Fibroblast of skin of left quadriceps (primary cell): ENCODE data around the gene CGB3.
A peak's percentile ranks its signal among the peaks of the same experiment; 100 is the strongest.

Experiments
- DNase-seq, 2 experiments: peaks; one replicate each; pipeline ENCODE4 v3.0.0-alpha.2; 2013; ENCODE audit warnings: low read depth in 2 of 2

CGB3 gene

GRCh38 chr19:49016067-49016839 lies 7.9 kb downstream of the CGB3 start:
- DNase-seq = no peak

GRCh38 chr19:49014870-49015255 lies 9.3 kb downstream of the CGB3 start:
- no peak for DNase-seq

- no peak for DNase-seq
Observed at GRCh38 chr19:49014123-49014869, 9.8 kb downstream of the CGB3 start.

- DNase-seq = no peak
Observed at GRCh38 chr19:49011194-49011593, 12.9 kb downstream of the CGB3 start.

- no peak for DNase-seq
Observed at GRCh38 chr19:49010453-49010852, 13.7 kb downstream of the CGB3 start.

- no peak for DNase-seq
Observed at GRCh38 chr19:49009828-49010227, 14.3 kb downstream of the CGB3 start.

- no peak for DNase-seq
Observed at GRCh38 chr19:49006905-49007304, 17.2 kb downstream of the CGB3 start.

GRCh38 chr19:49004964-49005614 lies 19.0 kb downstream of the CGB3 start:
- DNase-seq = no peak

GRCh38 chr19:49004133-49004532 lies 20.0 kb downstream of the CGB3 start:
- DNase-seq = no peak

GRCh38 chr19:48999481-49000325 lies 24.4 kb downstream of the CGB3 start:
- DNase-seq = peak in 1 of 2 experiments; percentile 31

GRCh38 chr19:48997972-48998371 lies 26.2 kb downstream of the CGB3 start:
- DNase-seq = no peak

- DNase-seq = no peak
Observed at GRCh38 chr19:48994035-48994386, 30.1 kb downstream of the CGB3 start.

GRCh38 chr19:48993175-48994034 lies 30.7 kb downstream of the CGB3 start, which contains the start of the genes GYS1 and RUVBL2:
TSS of gene GYS1 (minus strand) at chr19:48993309. CDS start at chr19:48993112, 197 bp downstream.
TSS of gene RUVBL2 (plus strand) at chr19:48993887. CDS start at chr19:48993912, 25 bp downstream.
- DNase-seq = peak; percentile 99

GRCh38 chr19:48992581-48993174 lies 31.5 kb downstream of the CGB3 start:
- DNase-seq = no peak

GRCh38 chr19:48991873-48992580 lies 32.1 kb downstream of the CGB3 start:
- DNase-seq = peak; percentile 36 to 55

GRCh38 chr19:48991011-48991609 lies 33.0 kb downstream of the CGB3 start:
- no peak for DNase-seq

- no peak for DNase-seq
Observed at GRCh38 chr19:48990400-48990799, 33.7 kb downstream of the CGB3 start.

- no peak for DNase-seq
Observed at GRCh38 chr19:48989701-48990291, 34.3 kb downstream of the CGB3 start.

- DNase-seq = no peak
Observed at GRCh38 chr19:48988860-48989259, 35.3 kb downstream of the CGB3 start.
